ENCODE measurements around the gene KLF6.

KLF6 gene

GRCh38 chr10:3787816-3788215 lies 2.8 kb upstream of the KLF6 start:
- no peak for DNase-seq (ENCODE audit: low read depth)

GRCh38 chr10:3787016-3787400 lies 2.0 kb upstream of the KLF6 start:
- no peak for DNase-seq (ENCODE audit: low read depth)

GRCh38 chr10:3786295-3787015 lies 1.4 kb upstream of the KLF6 start:
- peak; percentile 56 for DNase-seq (ENCODE audit: low read depth)

GRCh38 chr10:3785851-3786271 lies 852 bp upstream of the KLF6 start:
- peak; percentile 47 for DNase-seq (ENCODE audit: low read depth)

GRCh38 chr10:3785251-3785850 lies 342 bp upstream of the KLF6 start:
- DNase-seq (ENCODE audit: low read depth), result peak; percentile 95

- peak; percentile 89 for DNase-seq (ENCODE audit: low read depth)
These were observed 1.2 kb downstream of the KLF6 start for GRCh38 chr10:3783682-3784432.

- DNase-seq (ENCODE audit: low read depth), result peak; percentile 87
These were observed 1.7 kb downstream of the KLF6 start for GRCh38 chr10:3783316-3783681.

GRCh38 chr10:3782451-3783315 lies 2.3 kb downstream of the KLF6 start:
- DNase-seq (ENCODE audit: low read depth), result peak; percentile 98

GRCh38 chr10:3782146-3782450 lies 2.9 kb downstream of the KLF6 start:
- peak; percentile 65 for DNase-seq (ENCODE audit: low read depth)

GRCh38 chr10:3781468-3782145 lies 3.4 kb downstream of the KLF6 start:
- DNase-seq (ENCODE audit: low read depth), result peak; percentile 77

GRCh38 chr10:3780771-3781467 lies 4.1 kb downstream of the KLF6 start:
- DNase-seq (ENCODE audit: low read depth), result peak; percentile 14

- DNase-seq (ENCODE audit: low read depth), result peak; percentile 61
These were observed 4.8 kb downstream of the KLF6 start for GRCh38 chr10:3780021-3780770.

- DNase-seq (ENCODE audit: low read depth), result peak; percentile 40
These were observed 5.8 kb downstream of the KLF6 start for GRCh38 chr10:3779158-3779741.

- no peak for DNase-seq (ENCODE audit: low read depth)
These were observed 6.3 kb downstream of the KLF6 start for GRCh38 chr10:3778692-3779157.

GRCh38 chr10:3777981-3778691 lies 6.9 kb downstream of the KLF6 start:
- DNase-seq (ENCODE audit: low read depth), result peak; percentile 15

- DNase-seq (ENCODE audit: low read depth), result peak; percentile 92
These were observed 8.0 kb downstream of the KLF6 start for GRCh38 chr10:3776796-3777571.

- peak; percentile 70 for DNase-seq (ENCODE audit: low read depth)
These were observed 9.1 kb downstream of the KLF6 start for GRCh38 chr10:3775696-3776551.

All from amniotic epithelial cell (primary cell).